ENCODE measurements around the gene ASIC4.

Gene ASIC4

GRCh38 chr2:219495531-219496122, 18.7 kb upstream of the ASIC4 start:
- Histone ChIP-seq H3K79me1 (ENCODE audit: low read depth, low read length) (no peaks in the 10 kb centered on the region), H2BK15ac (ENCODE audit: low read length) (peak overlapping the region; percentile 12), H3K9ac (ENCODE audit: low read depth, low read length, poor library complexity) (peak overlapping the region; percentile 66), H2BK5ac (ENCODE audit: low read length) (no peak overlapping the region), H3K18ac (ENCODE audit: low read length) (peak overlapping the region; percentile 41), H2AK5ac (ENCODE audit: low read depth, low read length) (no peak overlapping the region), H3K14ac (ENCODE audit: low read length) (no peak overlapping the region), H3K4ac (ENCODE audit: low read length) (no peak overlapping the region), H3K4me3 (ENCODE audit: low read length in 2 of 2) (no peak overlapping the region), H3K27ac (replicated peaks; ENCODE audit: low read length) (no peak overlapping the region), H3K36me3 (replicated peaks in 1 of 2; ENCODE audit: control insufficient read depth in 2 of 2, insufficient read depth in 2 of 2, low read length in 2 of 2) (no peaks in the 10 kb centered on the region), H4K8ac (ENCODE audit: low read depth, low read length) (no peak overlapping the region), H3K27me3 (ENCODE audit: control insufficient read depth in 3 of 3, insufficient read depth in 3 of 3, low read depth in 1 of 3, low read length in 3 of 3) (peaks cover 20 to 61% (median 54%) of the 10 kb centered on the region in 3 experiments), H3K4me1 (ENCODE audit: control insufficient read depth in 2 of 2, insufficient read depth in 1 of 2, low read depth in 1 of 2, low read length in 2 of 2) (peaks cover 7 to 10% of the 10 kb centered on the region in 2 donors), H3K4me2 (ENCODE audit: insufficient read depth, low read length, poor library complexity, severe bottlenecking) (no peak overlapping the region), H2BK12ac (ENCODE audit: low read length) (no peak overlapping the region), H2BK120ac (ENCODE audit: low read depth, low read length) (no peak overlapping the region), H3K23ac (ENCODE audit: low read depth, low read length, poor library complexity) (peak overlapping the region; percentile 27), H2AFZ (ENCODE audit: low read length) (peak overlapping the region; percentile 33), H4K91ac (ENCODE audit: low read depth, low read length, poor library complexity) (no peak overlapping the region), H3K9me3 (replicated peaks in 1 of 2; ENCODE audit: control insufficient read depth in 2 of 2, insufficient read depth in 1 of 2, low read depth in 1 of 2, low read length in 2 of 2) (no peaks in the 10 kb centered on the region)
- no CpG with 5 or more reads among the region's 14 CpGs for whole genome bisulfite sequencing, 2 donors (ENCODE audit: extremely low coverage in 2 of 2, insufficient read length in 2 of 2, insufficient replicate concordance in 1 of 2)
- peak; percentile 77 for DNase-seq (ENCODE audit: low spot score)

DNA sequence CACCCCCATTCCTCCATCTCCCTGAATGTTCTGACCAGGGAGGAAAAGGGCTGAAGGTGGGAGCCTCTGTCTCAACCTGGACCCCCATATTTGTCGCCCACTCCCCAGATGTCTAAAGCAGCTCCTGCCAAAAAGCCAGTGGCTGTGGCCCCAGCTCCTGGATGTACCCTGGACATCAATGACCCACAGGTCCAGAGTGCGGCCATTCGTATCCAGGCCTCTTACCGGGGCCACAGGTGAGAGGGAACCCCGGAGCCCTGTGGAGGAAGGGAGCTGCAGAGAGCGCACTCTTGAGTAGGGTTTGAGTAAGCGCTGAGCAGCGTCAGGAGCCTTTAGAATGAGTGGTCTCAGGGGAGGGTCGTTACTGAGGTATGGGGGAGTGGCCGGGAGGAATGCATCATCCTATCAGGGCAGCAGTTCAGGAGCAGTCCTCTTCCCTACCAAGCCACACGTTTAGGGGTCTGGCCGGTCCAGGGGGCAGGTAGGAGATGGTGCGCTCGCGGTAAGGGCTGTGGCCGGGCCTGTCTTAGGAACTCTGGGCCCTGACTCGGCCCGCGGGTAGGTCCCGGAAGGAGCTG, 17.9 kb upstream of the ASIC4 start:
- H2BK5ac ChIP-seq (ENCODE audit: low read length), result no peak overlapping the region
- H3K4ac ChIP-seq (ENCODE audit: low read length), result no peak overlapping the region
- WGBS, 2 donors (ENCODE audit: extremely low coverage in 2 of 2, insufficient read length in 2 of 2, insufficient replicate concordance in 1 of 2), result no CpG with 5 or more reads among the region's 20 CpGs
- H3K4me1 ChIP-seq (ENCODE audit: control insufficient read depth in 2 of 2, insufficient read depth in 1 of 2, low read depth in 1 of 2, low read length in 2 of 2), result peaks cover 7 to 10% of the 10 kb centered on the region in 2 donors
- no peak overlapping the region for H4K91ac ChIP-seq (ENCODE audit: low read depth, low read length, poor library complexity)
- no peak overlapping the region for H3K27ac ChIP-seq (replicated peaks; ENCODE audit: low read length)
- no peak overlapping the region for H3K9ac ChIP-seq (ENCODE audit: low read depth, low read length, poor library complexity)
- H3K18ac ChIP-seq (ENCODE audit: low read length), result no peak overlapping the region
- H4K8ac ChIP-seq (ENCODE audit: low read depth, low read length), result no peak overlapping the region
- peak overlapping the region; percentile 43 for H3K14ac ChIP-seq (ENCODE audit: low read length)
- no peaks in the 10 kb centered on the region for H3K36me3 ChIP-seq (replicated peaks in 1 of 2; ENCODE audit: control insufficient read depth in 2 of 2, insufficient read depth in 2 of 2, low read length in 2 of 2)
- no peak overlapping the region for H2BK120ac ChIP-seq (ENCODE audit: low read depth, low read length)
- H2BK12ac ChIP-seq (ENCODE audit: low read length), result no peak overlapping the region
- no peaks in the 10 kb centered on the region for H3K9me3 ChIP-seq (replicated peaks in 1 of 2; ENCODE audit: control insufficient read depth in 2 of 2, insufficient read depth in 1 of 2, low read depth in 1 of 2, low read length in 2 of 2)
- H2AK5ac ChIP-seq (ENCODE audit: low read depth, low read length), result no peak overlapping the region
- H3K23ac ChIP-seq (ENCODE audit: low read depth, low read length, poor library complexity), result peak overlapping the region; percentile 90
- no peak for DNase-seq (ENCODE audit: low spot score)
- no peaks in the 10 kb centered on the region for H3K79me1 ChIP-seq (ENCODE audit: low read depth, low read length)
- peaks cover 20 to 61% (median 47%) of the 10 kb centered on the region in 3 experiments for H3K27me3 ChIP-seq (ENCODE audit: control insufficient read depth in 3 of 3, insufficient read depth in 3 of 3, low read depth in 1 of 3, low read length in 3 of 3)
- peak overlapping the region; percentile 12 for H2BK15ac ChIP-seq (ENCODE audit: low read length)
- no peak overlapping the region for H3K4me3 ChIP-seq (ENCODE audit: low read length in 2 of 2)
- H3K4me2 ChIP-seq (ENCODE audit: insufficient read depth, low read length, poor library complexity, severe bottlenecking), result no peak overlapping the region
- H2AFZ ChIP-seq (ENCODE audit: low read length), result no peak overlapping the region

GRCh38 chr2:219496825-219497494, 17.3 kb upstream of the ASIC4 start:
- Histone ChIP-seq H3K4me3 (ENCODE audit: low read length in 2 of 2) (no peak overlapping the region), H2BK120ac (ENCODE audit: low read depth, low read length) (no peak overlapping the region), H3K36me3 (replicated peaks in 1 of 2; ENCODE audit: control insufficient read depth in 2 of 2, insufficient read depth in 2 of 2, low read length in 2 of 2) (no peaks in the 10 kb centered on the region), H2AK5ac (ENCODE audit: low read depth, low read length) (no peak overlapping the region), H4K91ac (ENCODE audit: low read depth, low read length, poor library complexity) (no peak overlapping the region), H3K4ac (ENCODE audit: low read length) (no peak overlapping the region), H4K8ac (ENCODE audit: low read depth, low read length) (no peak overlapping the region), H3K9ac (ENCODE audit: low read depth, low read length, poor library complexity) (peak overlapping the region; percentile 44), H3K18ac (ENCODE audit: low read length) (peak overlapping the region; percentile 67), H2BK5ac (ENCODE audit: low read length) (no peak overlapping the region), H3K14ac (ENCODE audit: low read length) (no peak overlapping the region), H3K4me1 (ENCODE audit: control insufficient read depth in 2 of 2, insufficient read depth in 1 of 2, low read depth in 1 of 2, low read length in 2 of 2) (peaks cover 7 to 10% of the 10 kb centered on the region in 2 donors), H3K27me3 (ENCODE audit: control insufficient read depth in 3 of 3, insufficient read depth in 3 of 3, low read depth in 1 of 3, low read length in 3 of 3) (peaks cover 20 to 59% (median 41%) of the 10 kb centered on the region in 3 experiments), H2BK15ac (ENCODE audit: low read length) (peak overlapping the region; percentile 1), H2AFZ (ENCODE audit: low read length) (no peak overlapping the region), H3K27ac (replicated peaks; ENCODE audit: low read length) (no peak overlapping the region), H2BK12ac (ENCODE audit: low read length) (no peak overlapping the region), H3K23ac (ENCODE audit: low read depth, low read length, poor library complexity) (peak overlapping the region; percentile 90), H3K4me2 (ENCODE audit: insufficient read depth, low read length, poor library complexity, severe bottlenecking) (peak overlapping the region; percentile 35), H3K9me3 (replicated peaks in 1 of 2; ENCODE audit: control insufficient read depth in 2 of 2, insufficient read depth in 1 of 2, low read depth in 1 of 2, low read length in 2 of 2) (no peaks in the 10 kb centered on the region), H3K79me1 (ENCODE audit: low read depth, low read length) (no peaks in the 10 kb centered on the region)
- no peak for DNase-seq (ENCODE audit: low spot score)
- no CpG with 5 or more reads among the region's 61 CpGs for WGBS, 2 donors (ENCODE audit: extremely low coverage in 2 of 2, insufficient read length in 2 of 2, insufficient replicate concordance in 1 of 2)
